Measurements from ENCODE around the gene MRPL23. TPM values are rescaled to one million over a fixed set of nuclear protein-coding genes. Genes with fewer than 3 reads are reported as not detected.

The MRPL23 gene
- total RNA-seq, 1 experiment from 2014 or later: 250 TPM

GRCh38 chr11:1947592-1948237, 583 bp downstream of the MRPL23 start:
- in situ Hi-C loops (cut with HindIII; ENCODE audit: low sequenced_read_pairs): no loop called here
- DNase-seq (ENCODE audit: low spot score): no peak

GRCh38 chr11:1948389-1948788, 1.3 kb downstream of the MRPL23 start:
- in situ Hi-C loops (cut with HindIII; ENCODE audit: low sequenced_read_pairs): no loop called here
- DNase-seq (ENCODE audit: low spot score): no peak

- in situ Hi-C loops (cut with HindIII; ENCODE audit: low sequenced_read_pairs): no loop called here
- DNase-seq (ENCODE audit: low spot score): no peak
Measured at GRCh38 chr11:1949302-1949701, 2.2 kb downstream of the MRPL23 start.

GRCh38 chr11:1949922-1950321, 2.8 kb downstream of the MRPL23 start:
- in situ Hi-C loops (cut with HindIII; ENCODE audit: low sequenced_read_pairs): no loop called here
- DNase-seq (ENCODE audit: low spot score): no peak

GRCh38 chr11:1952806-1953482, 5.8 kb downstream of the MRPL23 start:
- in situ Hi-C loops (cut with HindIII; ENCODE audit: low sequenced_read_pairs): no loop called here
- DNase-seq (ENCODE audit: low spot score): no peak

GRCh38 chr11:1953489-1954266, 6.5 kb downstream of the MRPL23 start:
- in situ Hi-C loops (cut with HindIII; ENCODE audit: low sequenced_read_pairs): no loop called here
- DNase-seq (ENCODE audit: low spot score): no peak

GRCh38 chr11:1958367-1958766, 11.2 kb downstream of the MRPL23 start:
- in situ Hi-C loops (cut with HindIII; ENCODE audit: low sequenced_read_pairs): no loop called here
- DNase-seq (ENCODE audit: low spot score): no peak

- no peak for DNase-seq (ENCODE audit: low spot score)
- in situ Hi-C loops (cut with HindIII; ENCODE audit: low sequenced_read_pairs): no loop called here
Measured at GRCh38 chr11:1959786-1960185, 12.7 kb downstream of the MRPL23 start.

- no peak for DNase-seq (ENCODE audit: low spot score)
- in situ Hi-C loops (cut with HindIII; ENCODE audit: low sequenced_read_pairs): no loop called here
Measured at GRCh38 chr11:1963864-1964263, 16.7 kb downstream of the MRPL23 start.

- DNase-seq (ENCODE audit: low spot score): no peak
- in situ Hi-C loops (cut with HindIII; ENCODE audit: low sequenced_read_pairs): no loop called here
Measured at GRCh38 chr11:1964348-1964747, 17.2 kb downstream of the MRPL23 start.

- in situ Hi-C loops (cut with HindIII; ENCODE audit: low sequenced_read_pairs): no loop called here
- DNase-seq (ENCODE audit: low spot score): no peak
Measured at GRCh38 chr11:1964955-1965354, 17.8 kb downstream of the MRPL23 start.

GRCh38 chr11:1966531-1966930, 19.4 kb downstream of the MRPL23 start:
- in situ Hi-C loops (cut with HindIII; ENCODE audit: low sequenced_read_pairs): no loop called here
- no peak for DNase-seq (ENCODE audit: low spot score)

GRCh38 chr11:1967641-1968225, 20.6 kb downstream of the MRPL23 start:
- no peak for DNase-seq (ENCODE audit: low spot score)

GRCh38 chr11:1968454-1969002, 21.4 kb downstream of the MRPL23 start:
- DNase-seq (ENCODE audit: low spot score): no peak
- in situ Hi-C loops (cut with HindIII; ENCODE audit: low sequenced_read_pairs): no loop called here

More at GRCh38 chr11:1967641-1968225, 20.6 kb downstream of the MRPL23 start:
- in situ Hi-C loops (cut with HindIII; ENCODE audit: low sequenced_read_pairs): no loop called here

- DNase-seq (ENCODE audit: low spot score): no peak
- in situ Hi-C loops (cut with HindIII; ENCODE audit: low sequenced_read_pairs): no loop called here
Measured at GRCh38 chr11:1969035-1969434, 21.9 kb downstream of the MRPL23 start.

GRCh38 chr11:1969776-1970175, 22.6 kb downstream of the MRPL23 start:
- in situ Hi-C loops (cut with HindIII; ENCODE audit: low sequenced_read_pairs): no loop called here
- no peak for DNase-seq (ENCODE audit: low spot score)

- DNase-seq (ENCODE audit: low spot score): no peak
- in situ Hi-C loops (cut with HindIII; ENCODE audit: low sequenced_read_pairs): no loop called here
Measured at GRCh38 chr11:1970956-1971355, 23.8 kb downstream of the MRPL23 start.

GRCh38 chr11:1975185-1975584, 28.1 kb downstream of the MRPL23 start:
- DNase-seq (ENCODE audit: low spot score): no peak
- in situ Hi-C loops (cut with HindIII; ENCODE audit: low sequenced_read_pairs): no loop called here

GRCh38 chr11:1978720-1979473, 31.8 kb downstream of the MRPL23 start:
- in situ Hi-C loops (cut with HindIII; ENCODE audit: low sequenced_read_pairs): no loop called here
- DNase-seq (ENCODE audit: low spot score): no peak

All from G401 (cell line).